Pons (tissue), 1 donor: Measurements from ENCODE around the gene CD300LF.

ENCODE experiments used
- DNase-seq: peaks from one replicate; pipeline ENCODE4 v3.0.0-alpha.2; 2016; ENCODE audit warnings: low spot score

CD300LF gene

GRCh38 chr17:74712756-74713155 lies at the start of gene CD300LF:
TSS of gene CD300LF (minus strand) at chr17:74712923. CDS start at chr17:74712866, 57 bp downstream.
- peak; percentile 78 for DNase-seq

GRCh38 chr17:74761931-74762330 lies 49.2 kb upstream of the CD300LF start:
- no peak for DNase-seq

- DNase-seq: no peak
These were observed 48.7 kb upstream of the CD300LF start for GRCh38 chr17:74761419-74761818.

- peak; percentile 87 for DNase-seq
These were observed 47.8 kb upstream of the CD300LF start for GRCh38 chr17:74760404-74761105.

GRCh38 chr17:74759941-74760340 lies 47.2 kb upstream of the CD300LF start:
- DNase-seq: no peak

- DNase-seq: no peak
These were observed 46.6 kb upstream of the CD300LF start for GRCh38 chr17:74759243-74759801.

GRCh38 chr17:74758848-74759168 lies 46.1 kb upstream of the CD300LF start:
- DNase-seq: no peak

- no peak for DNase-seq
These were observed 45.5 kb upstream of the CD300LF start for GRCh38 chr17:74757931-74758847.

GRCh38 chr17:74757502-74757901 lies 44.8 kb upstream of the CD300LF start:
- no peak for DNase-seq

- no peak for DNase-seq
These were observed 44.2 kb upstream of the CD300LF start for GRCh38 chr17:74756891-74757290.

GRCh38 chr17:74755533-74755932 lies 42.8 kb upstream of the CD300LF start:
- DNase-seq: no peak

- DNase-seq: no peak
These were observed 42.1 kb upstream of the CD300LF start for GRCh38 chr17:74754832-74755231.

GRCh38 chr17:74752822-74753401 lies 40.2 kb upstream of the CD300LF start:
- DNase-seq: no peak

GRCh38 chr17:74752415-74752814 lies 39.7 kb upstream of the CD300LF start:
- no peak for DNase-seq

GRCh38 chr17:74750327-74751069 lies 37.8 kb upstream of the CD300LF start:
- DNase-seq: no peak

GRCh38 chr17:74750039-74750326 lies 37.3 kb upstream of the CD300LF start:
- DNase-seq: no peak

- DNase-seq: no peak
These were observed 36.7 kb upstream of the CD300LF start for GRCh38 chr17:74749279-74750038.

GRCh38 chr17:74748529-74749278 lies 36.0 kb upstream of the CD300LF start, which contains the start of gene NHERF1:
TSS of gene NHERF1 (plus strand) at chr17:74748628. CDS start at chr17:74748847, 219 bp downstream.
- peak; percentile 94 for DNase-seq

GRCh38 chr17:74748279-74748528 lies 35.5 kb upstream of the CD300LF start:
- no peak for DNase-seq

GRCh38 chr17:74746922-74747321 lies 34.2 kb upstream of the CD300LF start:
- DNase-seq: no peak

GRCh38 chr17:74746376-74746775 lies 33.7 kb upstream of the CD300LF start:
- DNase-seq: no peak
